Measurements from ENCODE around the gene ABCD3. TPM values are rescaled to one million over a fixed set of nuclear protein-coding genes. Genes with fewer than 3 reads are reported as not detected.

Gene ABCD3
- total and polyA plus RNA-seq, 2 donors (not counting 1 experiment from before 2014, with no cell fraction given), result 26.4 to 34.0 TPM

GRCh38 chr1:94475232-94475631 is 57.0 kb downstream of the ABCD3 start:
- H3K36me3 ChIP-seq (ENCODE audit: control insufficient read depth, insufficient read depth, low read length), result no peaks in the 10 kb centered on the region
- no peak for DNase-seq (ENCODE audit: low read depth in 2 of 2)
- H3K4me2 ChIP-seq (ENCODE audit: extremely low read depth, insufficient read depth, low read length), result no peak overlapping the region
- no peak overlapping the region for H2AFZ ChIP-seq (ENCODE audit: low read length)
- H3K27ac ChIP-seq (ENCODE audit: insufficient read depth, low read length), result no peak overlapping the region
- H3K27me3 ChIP-seq (ENCODE audit: control insufficient read depth, insufficient read depth, low read length), result no peaks in the 10 kb centered on the region
- no peak overlapping the region for H3K4me3 ChIP-seq (replicated peaks in 1 of 4; ENCODE audit: control extremely low read depth in 1 of 4, insufficient read depth in 1 of 4, low read depth in 3 of 4, low read length in 4 of 4)
- no peaks in the 10 kb centered on the region for H3K9me3 ChIP-seq (ENCODE audit: control insufficient read depth, insufficient read depth, low read depth, low read length)
- H3K9ac ChIP-seq (ENCODE audit: insufficient read depth, low read length), result no peak overlapping the region
- TF ChIP-seq EZH2 (IDR thresholded peaks at IDR 0.05; ENCODE audit: low read length, missing control alignments), result no peak
- TF ChIP-seq CTCF (conservative IDR thresholded peaks at IDR 0.05 in 1 of 2, IDR thresholded peaks at IDR 0.05 in 1 of 2; ENCODE audit: low read depth in 1 of 2, low read length in 2 of 2), result no peak
- no peaks in the 10 kb centered on the region for H3K4me1 ChIP-seq (ENCODE audit: control insufficient read depth, extremely low read depth, insufficient read depth, low read length)
- H3K79me2 ChIP-seq (ENCODE audit: control insufficient read depth, insufficient read depth, low read length), result no peaks in the 10 kb centered on the region
- no peaks in the 10 kb centered on the region for H4K20me1 ChIP-seq (ENCODE audit: control insufficient read depth, extremely low read depth, insufficient read depth, low read length)

GRCh38 chr1:94479682-94480081 is 61.5 kb downstream of the ABCD3 start:
- Histone ChIP-seq H3K27me3 (ENCODE audit: control insufficient read depth, insufficient read depth, low read length) (no peaks in the 10 kb centered on the region), H4K20me1 (ENCODE audit: control insufficient read depth, extremely low read depth, insufficient read depth, low read length) (no peaks in the 10 kb centered on the region), H3K9me3 (ENCODE audit: control insufficient read depth, insufficient read depth, low read depth, low read length) (no peaks in the 10 kb centered on the region), H3K4me2 (ENCODE audit: extremely low read depth, insufficient read depth, low read length) (no peak overlapping the region), H3K4me1 (ENCODE audit: control insufficient read depth, extremely low read depth, insufficient read depth, low read length) (no peaks in the 10 kb centered on the region), H3K9ac (ENCODE audit: insufficient read depth, low read length) (no peak overlapping the region), H3K79me2 (ENCODE audit: control insufficient read depth, insufficient read depth, low read length) (no peaks in the 10 kb centered on the region), H3K27ac (ENCODE audit: insufficient read depth, low read length) (no peak overlapping the region), H3K36me3 (ENCODE audit: control insufficient read depth, insufficient read depth, low read length) (no peaks in the 10 kb centered on the region), H3K4me3 (replicated peaks in 1 of 4; ENCODE audit: control extremely low read depth in 1 of 4, insufficient read depth in 1 of 4, low read depth in 3 of 4, low read length in 4 of 4) (no peak overlapping the region), H2AFZ (ENCODE audit: low read length) (no peak overlapping the region)
- TF ChIP-seq CTCF (conservative IDR thresholded peaks at IDR 0.05 in 1 of 2, IDR thresholded peaks at IDR 0.05 in 1 of 2; ENCODE audit: low read depth in 1 of 2, low read length in 2 of 2), result no peak
- no peak for TF ChIP-seq EZH2 (IDR thresholded peaks at IDR 0.05; ENCODE audit: low read length, missing control alignments)
- no peak for DNase-seq (ENCODE audit: low read depth in 2 of 2)

GRCh38 chr1:94481473-94481933 is 63.3 kb downstream of the ABCD3 start:
- H3K4me3 ChIP-seq (replicated peaks in 1 of 4; ENCODE audit: control extremely low read depth in 1 of 4, insufficient read depth in 1 of 4, low read depth in 3 of 4, low read length in 4 of 4), result no peak overlapping the region
- no peaks in the 10 kb centered on the region for H3K9me3 ChIP-seq (ENCODE audit: control insufficient read depth, insufficient read depth, low read depth, low read length)
- no peak overlapping the region for H3K27ac ChIP-seq (ENCODE audit: insufficient read depth, low read length)
- H3K36me3 ChIP-seq (ENCODE audit: control insufficient read depth, insufficient read depth, low read length), result no peaks in the 10 kb centered on the region
- peak; percentile 88 to 89 for TF ChIP-seq CTCF (conservative IDR thresholded peaks at IDR 0.05 in 1 of 2, IDR thresholded peaks at IDR 0.05 in 1 of 2; ENCODE audit: low read depth in 1 of 2, low read length in 2 of 2)
- no peak for TF ChIP-seq EZH2 (IDR thresholded peaks at IDR 0.05; ENCODE audit: low read length, missing control alignments)
- no peak overlapping the region for H2AFZ ChIP-seq (ENCODE audit: low read length)
- H3K79me2 ChIP-seq (ENCODE audit: control insufficient read depth, insufficient read depth, low read length), result no peaks in the 10 kb centered on the region
- no peaks in the 10 kb centered on the region for H3K27me3 ChIP-seq (ENCODE audit: control insufficient read depth, insufficient read depth, low read length)
- no peaks in the 10 kb centered on the region for H4K20me1 ChIP-seq (ENCODE audit: control insufficient read depth, extremely low read depth, insufficient read depth, low read length)
- peak; percentile 64 to 76 for DNase-seq (ENCODE audit: low read depth in 2 of 2)
- H3K4me2 ChIP-seq (ENCODE audit: extremely low read depth, insufficient read depth, low read length), result no peak overlapping the region
- H3K9ac ChIP-seq (ENCODE audit: insufficient read depth, low read length), result no peak overlapping the region
- H3K4me1 ChIP-seq (ENCODE audit: control insufficient read depth, extremely low read depth, insufficient read depth, low read length), result no peaks in the 10 kb centered on the region

Measured in fibroblast of lung (primary cell).